ENCODE measurements around the gene DMRTB1. TPM values are rescaled to one million over a fixed set of nuclear protein-coding genes. Genes with fewer than 3 reads are reported as not detected.

Gene DMRTB1
- total RNA-seq, 1 experiment from 2014 or later, result not detected

- intact Hi-C loops (cut with micrococcal nuclease), result no loop called here
- BruUV-seq (replicated peaks), result no TSS peak
- Histone ChIP-seq H3K79me2 (ENCODE audit: insufficient read depth, low read length) (no peaks in the 10 kb centered on the region), H3K9me2 (ENCODE audit: insufficient read depth) (no peaks in the 10 kb centered on the region; the same call in 1 of the 2 replicates), H4K20me1 (ENCODE audit: insufficient read depth) (no peaks in the 10 kb centered on the region), H3K4me3 (replicated peaks in 1 of 2; ENCODE audit: low read depth in 1 of 2, low read length in 2 of 2) (no peak overlapping the region), H3K36me3 (ENCODE audit: control insufficient read depth in 1 of 2, insufficient read depth in 2 of 2, low read length in 2 of 2) (no peaks in the 10 kb centered on the region), H3K9me3 (ENCODE audit: control insufficient read depth in 1 of 2, insufficient read depth in 1 of 2, low read depth in 1 of 2, low read length in 2 of 2) (peaks cover 0 to 3% of the 10 kb centered on the region in 2 experiments; a peak in 1 of 4 replicates), H2AFZ (ENCODE audit: low read depth, low read length, poor library complexity, severe bottlenecking) (no peak overlapping the region), H3K4me2 (ENCODE audit: low read length) (no peak overlapping the region), H3K9ac (ENCODE audit: low read length) (no peak overlapping the region), H3K4me1 (ENCODE audit: control insufficient read depth in 1 of 2, insufficient read depth in 2 of 2, low read length in 2 of 2) (peaks cover 0 to 5% of the 10 kb centered on the region in 2 experiments; a peak in 2 of 4 replicates), H3K27me3 (ENCODE audit: insufficient read depth, low read length) (no peaks in the 10 kb centered on the region), H3K27ac (ENCODE audit: low read depth, low read length) (no peak overlapping the region)
- no peak for DNase-seq (ENCODE audit: low read depth, low spot score)
- POLR2A ChIA-PET, result no interaction called here
- no peak for TF ChIP-seq ATF3 (IDR thresholded peaks at IDR 0.05)
- TF ChIP-seq MAX (IDR thresholded peaks at IDR 0.05), result no peak
- TF ChIP-seq YY1 (IDR thresholded peaks at IDR 0.05; ENCODE audit: extremely low read depth, insufficient replicate concordance, low read depth, low read length), result no peak
- CTCF ChIA-PET, result no interaction called here
- RAD21 ChIA-PET (ENCODE audit: low non-redundant PET in 1 of 2, low total read pairs in 2 of 2, uncharacterized antibody in 2 of 2, unreplicated experiment in 2 of 2), result no interaction called here
- no peak for ATAC-seq
Measured at GRCh38 chr1:53439337-53440207, 19.6 kb upstream of the DMRTB1 start.

GRCh38 chr1:53440633-53441032, 18.6 kb upstream of the DMRTB1 start:
- H2AFZ ChIP-seq (ENCODE audit: low read depth, low read length, poor library complexity, severe bottlenecking), result no peak overlapping the region
- no peak overlapping the region for H3K4me2 ChIP-seq (ENCODE audit: low read length)
- intact Hi-C loops (cut with micrococcal nuclease), result no loop called here
- POLR2A ChIA-PET, result no interaction called here
- no peak for DNase-seq (ENCODE audit: low read depth, low spot score)
- no peaks in the 10 kb centered on the region; the same call in 1 of the 2 replicates for H3K9me2 ChIP-seq (ENCODE audit: insufficient read depth)
- H3K9ac ChIP-seq (ENCODE audit: low read length), result no peak overlapping the region
- RAD21 ChIA-PET (ENCODE audit: low non-redundant PET in 1 of 2, low total read pairs in 2 of 2, uncharacterized antibody in 2 of 2, unreplicated experiment in 2 of 2), result no interaction called here
- peaks cover 0 to 5% of the 10 kb centered on the region in 2 experiments; a peak in 2 of 4 replicates for H3K4me1 ChIP-seq (ENCODE audit: control insufficient read depth in 1 of 2, insufficient read depth in 2 of 2, low read length in 2 of 2)
- no peaks in the 10 kb centered on the region for H4K20me1 ChIP-seq (ENCODE audit: insufficient read depth)
- H3K79me2 ChIP-seq (ENCODE audit: insufficient read depth, low read length), result no peaks in the 10 kb centered on the region
- no TSS peak for BruUV-seq (replicated peaks)
- CTCF ChIA-PET, result no interaction called here
- H3K4me3 ChIP-seq (replicated peaks in 1 of 2; ENCODE audit: low read depth in 1 of 2, low read length in 2 of 2), result no peak overlapping the region
- H3K27ac ChIP-seq (ENCODE audit: low read depth, low read length), result no peak overlapping the region
- no peaks in the 10 kb centered on the region for H3K27me3 ChIP-seq (ENCODE audit: insufficient read depth, low read length)
- peaks cover 0 to 3% of the 10 kb centered on the region in 2 experiments; a peak in 1 of 4 replicates for H3K9me3 ChIP-seq (ENCODE audit: control insufficient read depth in 1 of 2, insufficient read depth in 1 of 2, low read depth in 1 of 2, low read length in 2 of 2)
- no peaks in the 10 kb centered on the region for H3K36me3 ChIP-seq (ENCODE audit: control insufficient read depth in 1 of 2, insufficient read depth in 2 of 2, low read length in 2 of 2)
- ATAC-seq, result no peak
- TF ChIP-seq ATF3 (IDR thresholded peaks at IDR 0.05) (no peak), EGR1 (IDR thresholded peaks at IDR 0.05; ENCODE audit: low read depth) (no peak), SIN3A (IDR thresholded peaks at IDR 0.05; ENCODE audit: low read depth) (no peak), POLR2AphosphoS5 (IDR thresholded peaks at IDR 0.05; ENCODE audit: low read depth, low read length) (no peak), EZH2 (IDR thresholded peaks at IDR 0.05) (no peak), CEBPB (IDR thresholded peaks at IDR 0.05; ENCODE audit: low read depth) (no peak), ZFX (IDR thresholded peaks at IDR 0.05) (no peak), ZBTB33 (IDR thresholded peaks at IDR 0.05; ENCODE audit: extremely low read depth, insufficient replicate concordance, low read length) (no peak), MAX (IDR thresholded peaks at IDR 0.05) (no peak), CTCF (IDR thresholded peaks at IDR 0.05 in 2 of 3, conservative IDR thresholded peaks at IDR 0.05 in 1 of 3; ENCODE audit: borderline replicate concordance in 1 of 3, insufficient read depth in 1 of 3, low read depth in 2 of 3, low read length in 2 of 3) (no peak), FOSL1 (IDR thresholded peaks at IDR 0.05; ENCODE audit: low read depth) (no peak)
